C4-2B (cell line): Measurements from ENCODE around the gene NLGN4X.

Experiments used
- H3K27ac ChIP-seq: fragments of 450-650 bp; 2 replicates; pipeline ENCODE4 v1.5.1; 2017
- ZFX ChIP-seq: fragments of 450-650 bp; IDR thresholded peaks from 2 replicates; pipeline ENCODE4 v1.6.1; 2017
- TF ChIP-seq, protein P1 (sequence below): fragments of 450-650 bp; conservative IDR thresholded peaks from 2 replicates; pipeline ENCODE4 v1.5.1; 2017; ENCODE audit warnings: mild to moderate bottlenecking

Gene NLGN4X

DNA sequence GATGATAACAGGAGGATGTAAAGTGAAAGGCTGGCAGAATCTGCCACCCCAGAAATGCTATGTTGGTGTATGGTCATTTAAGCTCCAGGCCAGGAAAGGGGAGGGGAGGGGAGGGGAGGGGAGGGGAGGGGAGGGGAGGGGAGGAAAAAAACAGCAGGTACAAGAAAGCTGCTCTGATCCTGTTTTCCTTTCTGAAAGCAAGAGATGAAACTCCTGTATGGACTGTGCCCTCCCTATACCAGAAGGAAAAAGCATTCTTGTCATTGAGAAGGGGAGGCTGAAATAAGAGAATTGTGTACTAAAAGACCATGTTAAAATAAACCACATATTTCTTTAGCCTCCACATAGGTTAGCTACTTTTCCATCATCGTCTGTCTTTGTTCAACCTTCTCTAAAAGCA lies 179.5 kb downstream of the NLGN4X start:
- H3K27ac ChIP-seq = no peak overlapping the region
- TF ChIP-seq, protein P1, sequence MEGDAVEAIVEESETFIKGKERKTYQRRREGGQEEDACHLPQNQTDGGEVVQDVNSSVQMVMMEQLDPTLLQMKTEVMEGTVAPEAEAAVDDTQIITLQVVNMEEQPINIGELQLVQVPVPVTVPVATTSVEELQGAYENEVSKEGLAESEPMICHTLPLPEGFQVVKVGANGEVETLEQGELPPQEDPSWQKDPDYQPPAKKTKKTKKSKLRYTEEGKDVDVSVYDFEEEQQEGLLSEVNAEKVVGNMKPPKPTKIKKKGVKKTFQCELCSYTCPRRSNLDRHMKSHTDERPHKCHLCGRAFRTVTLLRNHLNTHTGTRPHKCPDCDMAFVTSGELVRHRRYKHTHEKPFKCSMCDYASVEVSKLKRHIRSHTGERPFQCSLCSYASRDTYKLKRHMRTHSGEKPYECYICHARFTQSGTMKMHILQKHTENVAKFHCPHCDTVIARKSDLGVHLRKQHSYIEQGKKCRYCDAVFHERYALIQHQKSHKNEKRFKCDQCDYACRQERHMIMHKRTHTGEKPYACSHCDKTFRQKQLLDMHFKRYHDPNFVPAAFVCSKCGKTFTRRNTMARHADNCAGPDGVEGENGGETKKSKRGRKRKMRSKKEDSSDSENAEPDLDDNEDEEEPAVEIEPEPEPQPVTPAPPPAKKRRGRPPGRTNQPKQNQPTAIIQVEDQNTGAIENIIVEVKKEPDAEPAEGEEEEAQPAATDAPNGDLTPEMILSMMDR = no peak
- no peak for TF ChIP-seq ZFX

DNA sequence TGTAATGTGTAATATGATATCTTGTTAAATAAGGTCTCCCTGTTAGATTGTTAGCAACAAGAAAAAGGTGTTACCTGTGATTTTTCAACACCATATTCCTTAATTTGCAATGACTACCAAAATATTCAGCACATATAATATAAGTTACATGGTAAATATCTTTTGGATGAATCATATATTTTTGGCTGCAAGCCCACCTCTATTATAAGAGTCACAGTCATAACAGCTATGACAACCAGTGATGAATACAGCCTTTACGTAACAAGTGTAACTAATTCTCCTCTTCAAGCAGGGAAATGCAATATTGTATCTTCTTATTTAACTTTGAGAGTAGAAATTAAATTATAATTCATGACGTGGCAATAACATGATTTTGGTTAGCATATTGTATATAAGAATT lies 187.0 kb downstream of the NLGN4X start:
- no peak for TF ChIP-seq ZFX
- TF ChIP-seq, protein P1 = no peak
- no peak overlapping the region for H3K27ac ChIP-seq

DNA sequence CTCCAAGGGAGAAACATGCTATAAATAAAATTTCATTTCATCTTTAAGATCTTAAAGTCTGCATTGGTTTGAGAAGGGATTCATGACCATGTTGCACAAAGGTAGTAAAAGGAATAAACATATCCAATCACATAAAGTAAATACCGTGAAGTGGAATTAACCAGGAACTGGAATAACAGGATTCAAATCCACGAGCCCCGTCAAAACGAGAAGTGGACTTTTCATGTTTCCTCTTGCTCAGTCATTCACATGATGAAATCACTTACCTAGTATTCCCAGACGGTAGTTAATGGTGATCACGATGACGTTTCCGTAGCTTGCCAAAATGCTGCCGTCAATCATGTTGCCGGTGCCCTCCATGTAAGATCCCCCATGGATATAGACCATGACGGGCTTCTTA lies 199.7 kb downstream of the NLGN4X start:
- H3K27ac ChIP-seq = no peak overlapping the region
- TF ChIP-seq, protein P1 = no peak
- no peak for TF ChIP-seq ZFX

DNA sequence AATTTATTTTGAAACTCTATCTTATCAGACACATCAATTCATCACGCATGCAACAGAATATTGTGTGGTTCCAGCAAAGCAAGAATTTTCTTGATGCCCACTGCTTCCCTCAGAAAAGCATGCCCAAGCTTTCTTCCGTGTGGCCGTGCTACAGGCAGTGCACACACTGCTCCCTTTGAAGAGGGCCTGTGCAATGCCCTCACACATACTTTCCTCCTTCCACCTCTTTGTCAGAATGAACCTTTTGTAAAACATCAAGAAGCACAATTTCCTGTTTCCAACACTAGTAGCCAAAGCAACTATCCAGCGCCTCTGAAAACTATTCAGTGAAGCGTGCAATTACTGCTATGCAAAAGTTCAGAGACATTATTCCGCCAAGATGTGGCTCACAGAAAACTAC lies 201.7 kb downstream of the NLGN4X start:
- no peak overlapping the region for H3K27ac ChIP-seq

DNA sequence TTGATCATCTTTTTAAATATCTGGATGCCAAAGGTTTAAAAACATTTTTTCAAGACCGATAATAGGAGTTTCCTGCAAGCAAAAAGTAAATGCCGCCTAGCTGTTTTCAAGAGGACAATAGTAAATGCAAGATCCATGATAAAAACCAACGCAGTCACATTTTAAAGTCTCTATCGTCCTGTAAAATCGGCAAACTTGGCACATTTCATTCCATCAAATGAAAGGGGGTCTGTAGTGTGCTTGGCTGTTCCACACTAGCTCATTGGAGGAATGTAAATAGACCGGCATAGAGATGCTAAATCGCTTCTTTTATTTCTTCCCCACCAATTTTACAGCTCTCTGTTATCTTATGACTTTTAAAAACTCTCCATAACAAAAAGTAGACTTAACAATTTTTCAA lies 202.2 kb downstream of the NLGN4X start:
- no peak for TF ChIP-seq ZFX
- TF ChIP-seq, protein P1 = no peak
- no peak overlapping the region for H3K27ac ChIP-seq

More for the DNA sequence above, 201.7 kb downstream of the NLGN4X start:
- TF ChIP-seq, protein P1 = no peak
- TF ChIP-seq ZFX = no peak

DNA sequence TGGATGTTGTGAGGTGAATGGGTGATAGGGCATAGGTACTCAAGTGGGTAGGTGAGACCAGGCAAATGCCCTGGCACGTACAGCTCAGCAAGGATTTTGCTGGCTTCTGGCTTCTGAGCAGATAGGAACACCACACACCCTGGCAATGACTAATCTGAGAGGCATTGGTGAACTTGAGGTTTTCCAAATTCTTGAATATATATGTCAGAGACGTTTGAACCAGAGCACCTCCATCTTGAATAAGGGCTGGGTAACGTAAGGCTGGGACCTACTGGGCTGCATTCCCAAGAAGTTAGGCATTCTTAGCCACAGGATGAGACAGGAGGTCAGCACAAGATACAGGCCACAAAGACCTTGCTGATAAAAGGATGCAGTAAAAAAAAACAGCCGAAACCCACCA lies 204.5 kb downstream of the NLGN4X start:
- TF ChIP-seq, protein P1 = no peak
- TF ChIP-seq ZFX = no peak
- H3K27ac ChIP-seq = no peak overlapping the region

DNA sequence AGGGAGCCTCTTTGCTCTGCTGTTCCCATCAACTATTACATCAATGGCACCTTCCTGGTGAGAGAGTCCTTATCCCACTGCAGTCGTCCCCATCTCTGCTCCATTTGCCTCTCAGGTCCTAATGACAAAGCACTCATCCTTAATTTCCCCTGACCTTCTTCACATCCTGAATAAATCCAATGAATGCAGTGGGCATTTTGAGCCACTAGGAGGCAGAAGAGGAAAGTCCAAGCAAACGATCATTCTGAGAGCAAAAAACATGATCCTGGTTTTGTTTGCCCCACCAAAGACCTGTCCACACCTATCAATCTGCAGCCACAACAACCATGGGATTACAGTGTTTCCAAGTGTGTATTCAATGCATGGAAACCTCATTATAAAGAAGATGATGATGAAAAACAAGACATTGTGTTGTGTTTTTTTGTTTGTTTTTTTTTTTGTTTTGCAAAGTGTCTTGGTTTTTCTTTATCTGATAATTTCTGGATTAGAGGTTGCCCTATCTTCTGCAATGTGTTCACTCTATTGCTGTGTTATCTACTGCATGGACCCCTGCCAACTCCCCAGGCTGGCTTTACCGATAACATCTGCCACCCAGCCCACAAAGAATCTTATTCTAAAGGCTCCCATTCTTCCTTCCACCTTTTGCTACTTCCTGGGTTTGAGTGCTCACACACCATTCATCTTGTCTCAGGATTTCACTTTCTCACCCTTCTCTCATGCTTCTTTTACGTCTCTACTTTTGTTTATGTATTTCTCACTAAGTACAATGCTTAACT lies 207.2 kb downstream of the NLGN4X start:
- TF ChIP-seq ZFX = no peak
- TF ChIP-seq, protein P1 = peak; percentile 72
- no peak overlapping the region for H3K27ac ChIP-seq
